Mesendoderm (in vitro differentiated cells): ENCODE results near the gene DIAPH3.
A peak's percentile ranks its signal among the peaks of the same experiment; 100 is the strongest.

Experiments used
- DNase-seq: peaks from one replicate; pipeline ENCODE4 v3.0.0; 2013
- H2AK5ac ChIP-seq: 2 replicates; pipeline ENCODE4 v1.6.1; 2013; ENCODE audit warnings: low read length, inconsistent platforms
- H2BK120ac ChIP-seq: 2 replicates; pipeline ENCODE4 v1.6.1; 2013; ENCODE audit warnings: low read depth, mild to moderate bottlenecking, low read length, moderate library complexity, mixed read lengths
- H2BK15ac ChIP-seq: replicated peaks from 2 replicates; pipeline ENCODE4 v1.6.1; 2013; ENCODE audit warnings: low read depth, mild to moderate bottlenecking, moderate library complexity
- H2BK5ac ChIP-seq: 2 replicates; pipeline ENCODE4 v1.6.1; 2013; ENCODE audit warnings: low read length, inconsistent platforms
- H3K18ac ChIP-seq: 2 replicates; pipeline ENCODE4 v1.6.1; 2013; ENCODE audit warnings: mild to moderate bottlenecking, low read length, mixed read lengths
- H3K23ac ChIP-seq: one replicate; pipeline ENCODE4 v1.6.1; 2013; ENCODE audit warnings: low read length
- H3K27ac ChIP-seq: 2 replicates; pipeline ENCODE4 v1.5.1; 2013; ENCODE audit warnings: low read depth, mild to moderate bottlenecking, inconsistent platforms, low read length, moderate library complexity
- H3K27me3 ChIP-seq: 2 replicates; pipeline ENCODE4 v1.6.1; 2013; ENCODE audit warnings: low read length, control low read depth, mild to moderate bottlenecking, inconsistent platforms; ENCODE audit not compliant: insufficient read depth, poor library complexity
- H3K36me3 ChIP-seq: 2 replicates; pipeline ENCODE4 v1.6.1; 2013; ENCODE audit warnings: low read length, inconsistent platforms; ENCODE audit not compliant: control insufficient read depth, insufficient read depth
- H3K4ac ChIP-seq: one replicate; pipeline ENCODE4 v1.6.1; 2013; ENCODE audit warnings: low read depth, mild to moderate bottlenecking, low read length, moderate library complexity
- H3K4me1 ChIP-seq: 2 replicates; pipeline ENCODE4 v1.6.1; 2013; ENCODE audit warnings: low read depth, low read length, inconsistent platforms; ENCODE audit not compliant: control insufficient read depth
- H3K4me2 ChIP-seq: 2 replicates; pipeline ENCODE4 v1.6.1; 2013; ENCODE audit warnings: low read length
- H3K4me3 ChIP-seq: 2 replicates; pipeline ENCODE4 v1.5.1; 2013; ENCODE audit warnings: mild to moderate bottlenecking, low read length
- H3K56ac ChIP-seq: one replicate; pipeline ENCODE4 v1.6.1; 2013; ENCODE audit warnings: low read length
- H3K79me1 ChIP-seq: 2 replicates; pipeline ENCODE4 v1.6.1; 2013; ENCODE audit warnings: low read length, inconsistent platforms
- H3K79me2 ChIP-seq: 2 replicates; pipeline ENCODE4 v1.6.1; 2013; ENCODE audit warnings: mild to moderate bottlenecking, low read length; ENCODE audit not compliant: control insufficient read depth, insufficient read depth
- H3K9ac ChIP-seq: 2 replicates; pipeline ENCODE4 v1.6.1; 2013; ENCODE audit warnings: low read length, inconsistent platforms
- H4K5ac ChIP-seq: one replicate; pipeline ENCODE4 v1.6.1; 2013; ENCODE audit warnings: low read length
- H4K8ac ChIP-seq: one replicate; pipeline ENCODE4 v1.6.1; 2013; ENCODE audit warnings: low read depth, mild to moderate bottlenecking, control low read depth, low read length, moderate library complexity
- WGBS: extraction: QIAGEN DNeasy Blood & Tissue Kit; methylation state at CpG from one replicate; pipeline ENCODE4 v1.1.7; 2013; ENCODE audit warnings: low lambda C conversion rate, missing lambda C conversion rate; ENCODE audit not compliant: insufficient coverage; ENCODE audit errors: extremely low coverage; 5-methylcytosine and 5-hydroxymethylcytosine counted together

The DIAPH3 gene

GRCh38 chr13:59734393-59734792, 429.3 kb downstream of the DIAPH3 start:
- Histone ChIP-seq H2BK15ac (no peak overlapping the region), H3K27me3 (no peaks in the 10 kb centered on the region), H4K8ac (no peak overlapping the region), H3K18ac (no peak overlapping the region), H3K79me2 (no peaks in the 10 kb centered on the region), H3K4ac (no peak overlapping the region), H3K27ac (no peak overlapping the region), H3K79me1 (no peaks in the 10 kb centered on the region), H4K5ac (no peak overlapping the region), H3K4me1 (no peaks in the 10 kb centered on the region), H2AK5ac (no peak overlapping the region), H3K9ac (no peak overlapping the region), H3K56ac (no peak overlapping the region), H3K4me2 (no peak overlapping the region), H3K36me3 (no peaks in the 10 kb centered on the region), H3K4me3 (no peak overlapping the region), H2BK120ac (no peak overlapping the region), H2BK5ac (no peak overlapping the region), H3K23ac (no peak overlapping the region)
- DNase-seq, result peak; percentile 63
- no CpG with 5 or more reads among the region's 6 CpGs for WGBS

GRCh38 chr13:59733744-59734143, 430.0 kb downstream of the DIAPH3 start:
- Histone ChIP-seq H2BK15ac (no peak overlapping the region), H3K9ac (no peak overlapping the region), H3K18ac (no peak overlapping the region), H3K4me3 (no peak overlapping the region), H3K79me1 (no peaks in the 10 kb centered on the region), H3K79me2 (no peaks in the 10 kb centered on the region), H2BK120ac (no peak overlapping the region), H2AK5ac (no peak overlapping the region), H2BK5ac (no peak overlapping the region), H3K27me3 (no peaks in the 10 kb centered on the region), H3K4ac (no peak overlapping the region), H3K23ac (no peak overlapping the region), H4K5ac (no peak overlapping the region), H3K27ac (no peak overlapping the region), H4K8ac (no peak overlapping the region), H3K56ac (no peak overlapping the region), H3K4me2 (no peak overlapping the region), H3K36me3 (no peaks in the 10 kb centered on the region), H3K4me1 (no peaks in the 10 kb centered on the region)
- no peak for DNase-seq
- WGBS, result no CpG with 5 or more reads among the region's 2 CpGs

DNA sequence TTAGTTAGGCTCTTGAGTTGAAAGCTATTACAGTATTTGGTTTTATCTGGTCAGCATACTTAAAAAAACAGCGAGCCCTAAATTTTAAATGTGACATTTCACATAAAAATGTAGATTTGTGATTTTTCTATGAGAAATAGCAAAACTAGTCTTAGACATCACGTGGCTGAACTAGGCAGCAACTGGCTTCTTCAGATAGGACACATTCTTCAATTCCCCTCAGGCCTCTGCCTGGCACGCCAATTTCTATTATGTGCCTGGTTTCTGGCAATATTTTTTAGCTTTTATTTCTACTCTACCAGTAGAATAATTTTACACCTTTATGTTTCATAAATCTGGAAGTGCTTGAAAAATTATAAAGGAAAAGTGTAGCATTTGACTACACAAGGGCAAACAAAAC, 433.7 kb downstream of the DIAPH3 start:
- no CpG with 5 or more reads among the region's 3 CpGs for WGBS
- Histone ChIP-seq H3K4ac (no peak overlapping the region), H2BK5ac (no peak overlapping the region)

GRCh38 chr13:59728896-59729545, 434.7 kb downstream of the DIAPH3 start:
- Histone ChIP-seq H4K8ac (no peak overlapping the region), H4K5ac (no peak overlapping the region), H3K4me3 (no peak overlapping the region), H3K56ac (no peak overlapping the region), H3K27ac (no peak overlapping the region), H3K4me2 (no peak overlapping the region), H3K23ac (no peak overlapping the region), H3K79me2 (no peaks in the 10 kb centered on the region), H3K4ac (no peak overlapping the region), H2BK15ac (no peak overlapping the region), H3K18ac (no peak overlapping the region), H3K36me3 (no peaks in the 10 kb centered on the region), H3K9ac (no peak overlapping the region), H3K4me1 (no peaks in the 10 kb centered on the region), H2BK5ac (no peak overlapping the region), H2BK120ac (no peak overlapping the region), H2AK5ac (no peak overlapping the region), H3K27me3 (no peaks in the 10 kb centered on the region), H3K79me1 (no peaks in the 10 kb centered on the region)
- WGBS, result no CpG with 5 or more reads among the region's 3 CpGs
- no peak for DNase-seq

More for the DNA sequence above, 433.7 kb downstream of the DIAPH3 start:
- no peak overlapping the region for H2AK5ac ChIP-seq
- H2BK120ac ChIP-seq, result no peak overlapping the region
- H3K79me2 ChIP-seq, result no peaks in the 10 kb centered on the region
- H3K4me1 ChIP-seq, result no peaks in the 10 kb centered on the region
- no peak overlapping the region for H3K4me2 ChIP-seq
- no peak overlapping the region for H3K23ac ChIP-seq
- no peak overlapping the region for H3K9ac ChIP-seq
- H3K4me3 ChIP-seq, result no peak overlapping the region
- no peak overlapping the region for H3K18ac ChIP-seq
- no peak for DNase-seq
- H3K27me3 ChIP-seq, result no peaks in the 10 kb centered on the region
- no peak overlapping the region for H3K27ac ChIP-seq
- H3K79me1 ChIP-seq, result no peaks in the 10 kb centered on the region
- no peak overlapping the region for H2BK15ac ChIP-seq
- H3K56ac ChIP-seq, result no peak overlapping the region
- H4K5ac ChIP-seq, result no peak overlapping the region
- H3K36me3 ChIP-seq, result no peaks in the 10 kb centered on the region
- no peak overlapping the region for H4K8ac ChIP-seq

GRCh38 chr13:59721926-59722910, 441.5 kb downstream of the DIAPH3 start:
- Histone ChIP-seq H3K79me1 (no peaks in the 10 kb centered on the region), H3K79me2 (no peaks in the 10 kb centered on the region), H4K8ac (no peak overlapping the region), H3K4me1 (no peaks in the 10 kb centered on the region), H2BK5ac (no peak overlapping the region), H3K36me3 (no peaks in the 10 kb centered on the region), H4K5ac (no peak overlapping the region), H2BK120ac (no peak overlapping the region), H3K27ac (no peak overlapping the region), H3K4me3 (no peak overlapping the region), H3K4me2 (no peak overlapping the region), H2BK15ac (no peak overlapping the region), H3K23ac (no peak overlapping the region), H3K4ac (no peak overlapping the region), H3K27me3 (no peaks in the 10 kb centered on the region), H3K9ac (no peak overlapping the region), H3K56ac (no peak overlapping the region), H3K18ac (no peak overlapping the region), H2AK5ac (no peak overlapping the region)
- WGBS, result no CpG with 5 or more reads among the region's 6 CpGs
- DNase-seq, result peak; percentile 84
